ENCODE data around the gene VAV3. TPM values are rescaled to one million over a fixed set of nuclear protein-coding genes. Genes with fewer than 3 reads are reported as not detected.

Gene VAV3
- total and polyA plus RNA-seq, 2 of the 8 experiments (the other 6 are each of a cell fraction or from before 2014, with no cell fraction given): 2.9 to 7.9 TPM

GRCh38 chr1:107997866-107998265, 32.9 kb upstream of the VAV3 start (continued):
- TF ChIP-seq KDM5A (IDR thresholded peaks at IDR 0.05; ENCODE audit: low read length) (no peak), SAP30 (IDR thresholded peaks at IDR 0.05; ENCODE audit: insufficient read depth, insufficient replicate concordance, low read length) (no peak), RXRA (IDR thresholded peaks at IDR 0.05; ENCODE audit: insufficient read depth, low read depth, low read length) (no peak), CBX5 (IDR thresholded peaks at IDR 0.05; ENCODE audit: low read depth, low read length) (no peak), SIX5 (IDR thresholded peaks at IDR 0.05; ENCODE audit: low read depth, low read length) (no peak), NANOG (IDR thresholded peaks at IDR 0.05; ENCODE audit: insufficient read depth, low read depth, low read length, poor library complexity, severe bottlenecking) (no peak), NRF1 (IDR thresholded peaks at IDR 0.05; ENCODE audit: low read depth, low read length) (no peak)
